Measurements from ENCODE around the gene PAM16. TPM values are rescaled to one million over a fixed set of nuclear protein-coding genes. Genes with fewer than 3 reads are reported as not detected.

Gene PAM16
- total and polyA plus RNA-seq, 9 of the 15 experiments (the other 6 are each of a cell fraction or from before 2014, with no cell fraction given) = 38.7 to 273 (median 79.3) TPM

DNA sequence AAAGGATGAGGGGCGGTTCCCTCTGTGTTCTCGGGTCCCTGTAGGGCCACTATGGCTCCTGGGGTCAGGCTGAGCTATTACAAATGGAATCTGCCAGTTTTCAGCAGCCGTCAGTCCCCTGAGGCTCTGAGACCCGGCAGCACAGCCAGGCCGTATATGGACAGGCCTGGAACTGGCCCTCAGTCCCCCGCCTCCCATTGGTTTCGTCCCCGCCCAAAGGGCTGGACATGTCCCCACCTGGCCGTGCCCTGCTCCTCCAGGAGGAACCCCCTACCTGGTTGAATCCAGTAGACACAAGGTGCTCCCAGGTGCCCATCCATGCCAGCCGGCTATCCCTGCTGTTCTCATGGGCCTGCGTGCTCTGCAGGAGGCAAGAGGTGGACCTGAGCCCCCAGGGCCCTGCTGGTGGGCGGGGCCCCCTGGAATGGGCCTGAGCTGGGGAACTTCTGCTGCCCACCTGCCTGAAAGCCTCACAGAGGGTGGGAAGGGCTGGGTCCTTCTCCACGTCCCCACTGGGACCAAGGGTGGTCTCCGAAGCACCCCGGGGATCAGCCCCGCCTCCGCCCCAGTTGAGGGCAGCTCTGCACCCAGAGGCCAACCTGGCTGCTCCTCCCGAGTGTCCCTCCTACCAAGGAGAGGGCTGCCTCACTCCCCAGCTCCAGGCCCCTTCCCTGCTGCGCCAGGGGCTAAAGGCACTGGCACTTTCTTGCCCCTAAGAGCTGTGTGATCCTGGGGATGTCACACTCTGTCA lies 37.3 kb upstream of the PAM16 start:
- no peak for ATAC-seq
- no peak for DNase-seq (ENCODE audit: extremely low read depth in 1 of 4, low spot score in 3 of 4)
- no peak for FAIRE-seq
- intact Hi-C loops (cut with micrococcal nuclease) (no loop called here), in situ Hi-C loops (cut with MboI) (no loop called here)
- Histone ChIP-seq H3K79me2 (ENCODE audit: control insufficient read depth, insufficient read depth, low read length) (no peaks in the 10 kb centered on the region), H3K4me2 (ENCODE audit: insufficient read depth, low read length) (no peak overlapping the region), H4K20me1 (replicated peaks; ENCODE audit: control insufficient read depth, insufficient read depth, low read length) (no peaks in the 10 kb centered on the region), H3K4me3 (no peak overlapping the region), H3K27ac (ENCODE audit: extremely low read depth, low read depth, low read length) (no peak overlapping the region), H3K27me3 (ENCODE audit: control insufficient read depth in 2 of 2, insufficient read depth in 2 of 2, low read length in 2 of 2) (no peaks in the 10 kb centered on the region), H3K36me3 (ENCODE audit: control insufficient read depth, insufficient read depth, low read length) (peaks cover 69% of the 10 kb centered on the region; the same call in 1 of the 3 replicates), H2AFZ (ENCODE audit: low read depth, low read length) (no peak overlapping the region), H3K9me1 (ENCODE audit: control insufficient read depth, insufficient read depth, low read length) (peaks cover 3% of the 10 kb centered on the region), H3K9ac (ENCODE audit: insufficient read depth in 1 of 2, low read depth in 2 of 2, low read length in 2 of 2) (peak overlapping the region in 1 of 2 experiments; percentile 74; a peak in 2 of 4 replicates), H3K9me3 (replicated peaks; ENCODE audit: control insufficient read depth, insufficient read depth, low read depth, low read length) (no peaks in the 10 kb centered on the region), H3K4me1 (replicated peaks in 1 of 2; ENCODE audit: control insufficient read depth in 2 of 2, insufficient read depth in 2 of 2, low read length in 2 of 2) (peaks cover 0 to 30% of the 10 kb centered on the region in 2 experiments; a peak in 2 of 5 replicates)
- ChIA-PET POLR2A (interaction anchor here (0.6 to 2.6 kb wide), 6 partner anchors 8 to 178 kb away, joined by 3 to 9 read pairs (median 4); no protein-coding TSS in a partner anchor), CTCF (ENCODE audit: low intra/inter-chr PET ratio) (no interaction called here)
- TF ChIP-seq ZNF212 (CRISPR knock-in tag; IDR thresholded peaks at IDR 0.05) (no peak), HNRNPH1 (optimal IDR thresholded peaks at IDR 0.05; ENCODE audit: low read depth, low read length) (no peak), ZNF217 (CRISPR knock-in tag; IDR thresholded peaks at IDR 0.05) (no peak), POLR2G (IDR thresholded peaks at IDR 0.05; ENCODE audit: low read depth, low read length) (peak; percentile 0; the same call in 1 of the 2 replicates)
- no TSS peak for BruUV-seq (replicated peaks)
- WGBS (ENCODE audit: insufficient coverage, low coverage, missing lambda C conversion rate) = 77% methylated on average over 15 of the region's 19 CpGs

DNA sequence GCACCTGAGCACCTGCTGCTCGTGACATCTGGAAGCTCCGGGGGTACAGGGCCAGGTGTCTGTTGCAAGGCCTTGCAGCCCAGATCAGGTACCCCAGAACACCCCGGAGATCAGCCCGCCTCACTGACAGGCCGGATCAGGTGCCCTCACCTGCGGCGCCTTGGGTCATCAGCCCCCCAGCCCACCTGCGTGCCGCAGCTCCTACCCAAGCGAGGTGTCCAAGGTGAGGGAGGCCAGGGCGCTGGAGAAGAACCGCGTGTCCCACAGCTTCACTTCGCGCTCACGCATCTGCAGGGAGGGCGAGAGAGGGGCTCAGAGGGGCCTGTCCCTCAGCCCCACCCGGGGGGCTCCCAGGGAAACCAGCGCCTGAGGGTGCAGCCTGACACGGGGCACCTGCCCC lies 36.7 kb upstream of the PAM16 start:
- no peak for DNase-seq (ENCODE audit: extremely low read depth in 1 of 4, low spot score in 3 of 4)
- BruUV-seq (replicated peaks) = no TSS peak
- H3K4me2 ChIP-seq (ENCODE audit: insufficient read depth, low read length) = no peak overlapping the region
- in situ Hi-C loops (cut with MboI) (no loop called here), intact Hi-C loops (cut with micrococcal nuclease) (no loop called here)
- no peaks in the 10 kb centered on the region for H3K27me3 ChIP-seq (ENCODE audit: control insufficient read depth in 2 of 2, insufficient read depth in 2 of 2, low read length in 2 of 2)
- H3K4me1 ChIP-seq (replicated peaks in 1 of 2; ENCODE audit: control insufficient read depth in 2 of 2, insufficient read depth in 2 of 2, low read length in 2 of 2) = peaks cover 0 to 30% of the 10 kb centered on the region in 2 experiments; a peak in 2 of 5 replicates
- H3K79me2 ChIP-seq (ENCODE audit: control insufficient read depth, insufficient read depth, low read length) = no peaks in the 10 kb centered on the region
- H3K9me3 ChIP-seq (replicated peaks; ENCODE audit: control insufficient read depth, insufficient read depth, low read depth, low read length) = no peaks in the 10 kb centered on the region
- H3K27ac ChIP-seq (ENCODE audit: extremely low read depth, low read depth, low read length) = no peak overlapping the region
- FAIRE-seq = no peak
- peaks cover 69% of the 10 kb centered on the region; the same call in 1 of the 3 replicates for H3K36me3 ChIP-seq (ENCODE audit: control insufficient read depth, insufficient read depth, low read length)
- ChIA-PET CTCF (ENCODE audit: low intra/inter-chr PET ratio) (no interaction called here), POLR2A (interaction anchor here (1.2 to 1.3 kb wide), 3 partner anchors 9 to 15 kb away, joined by 3 to 4 read pairs (median 3); no protein-coding TSS in a partner anchor)
- WGBS (ENCODE audit: insufficient coverage, low coverage, missing lambda C conversion rate) = 96% methylated on average over 19 of the region's 20 CpGs
- no peaks in the 10 kb centered on the region for H4K20me1 ChIP-seq (replicated peaks; ENCODE audit: control insufficient read depth, insufficient read depth, low read length)
- peaks cover 3% of the 10 kb centered on the region for H3K9me1 ChIP-seq (ENCODE audit: control insufficient read depth, insufficient read depth, low read length)
- H2AFZ ChIP-seq (ENCODE audit: low read depth, low read length) = no peak overlapping the region
- H3K9ac ChIP-seq (ENCODE audit: insufficient read depth in 1 of 2, low read depth in 2 of 2, low read length in 2 of 2) = no peak overlapping the region
- ATAC-seq = no peak
- H3K4me3 ChIP-seq = no peak overlapping the region
- TF ChIP-seq, protein P1, sequence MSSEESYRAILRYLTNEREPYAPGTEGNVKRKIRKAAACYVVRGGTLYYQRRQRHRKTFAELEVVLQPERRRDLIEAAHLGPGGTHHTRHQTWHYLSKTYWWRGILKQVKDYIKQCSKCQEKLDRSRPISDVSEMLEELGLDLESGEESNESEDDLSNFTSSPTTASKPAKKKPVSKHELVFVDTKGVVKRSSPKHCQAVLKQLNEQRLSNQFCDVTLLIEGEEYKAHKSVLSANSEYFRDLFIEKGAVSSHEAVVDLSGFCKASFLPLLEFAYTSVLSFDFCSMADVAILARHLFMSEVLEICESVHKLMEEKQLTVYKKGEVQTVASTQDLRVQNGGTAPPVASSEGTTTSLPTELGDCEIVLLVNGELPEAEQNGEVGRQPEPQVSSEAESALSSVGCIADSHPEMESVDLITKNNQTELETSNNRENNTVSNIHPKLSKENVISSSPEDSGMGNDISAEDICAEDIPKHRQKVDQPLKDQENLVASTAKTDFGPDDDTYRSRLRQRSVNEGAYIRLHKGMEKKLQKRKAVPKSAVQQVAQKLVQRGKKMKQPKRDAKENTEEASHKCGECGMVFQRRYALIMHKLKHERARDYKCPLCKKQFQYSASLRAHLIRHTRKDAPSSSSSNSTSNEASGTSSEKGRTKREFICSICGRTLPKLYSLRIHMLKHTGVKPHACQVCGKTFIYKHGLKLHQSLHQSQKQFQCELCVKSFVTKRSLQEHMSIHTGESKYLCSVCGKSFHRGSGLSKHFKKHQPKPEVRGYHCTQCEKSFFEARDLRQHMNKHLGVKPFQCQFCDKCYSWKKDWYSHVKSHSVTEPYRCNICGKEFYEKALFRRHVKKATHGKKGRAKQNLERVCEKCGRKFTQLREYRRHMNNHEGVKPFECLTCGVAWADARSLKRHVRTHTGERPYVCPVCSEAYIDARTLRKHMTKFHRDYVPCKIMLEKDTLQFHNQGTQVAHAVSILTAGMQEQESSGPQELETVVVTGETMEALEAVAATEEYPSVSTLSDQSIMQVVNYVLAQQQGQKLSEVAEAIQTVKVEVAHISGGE (CRISPR knock-in tag; IDR thresholded peaks at IDR 0.05) = no peak
- TF ChIP-seq ZNF174 (CRISPR knock-in tag; IDR thresholded peaks at IDR 0.05) (no peak), POLR2G (IDR thresholded peaks at IDR 0.05; ENCODE audit: low read depth, low read length) (peak; percentile 6; the same call in 1 of the 2 replicates), CBX1 (IDR thresholded peaks at IDR 0.05; ENCODE audit: low read depth) (no peak)

All from K562 (cell line).